Measurements from ENCODE around the gene GARIN5A.

DNA sequence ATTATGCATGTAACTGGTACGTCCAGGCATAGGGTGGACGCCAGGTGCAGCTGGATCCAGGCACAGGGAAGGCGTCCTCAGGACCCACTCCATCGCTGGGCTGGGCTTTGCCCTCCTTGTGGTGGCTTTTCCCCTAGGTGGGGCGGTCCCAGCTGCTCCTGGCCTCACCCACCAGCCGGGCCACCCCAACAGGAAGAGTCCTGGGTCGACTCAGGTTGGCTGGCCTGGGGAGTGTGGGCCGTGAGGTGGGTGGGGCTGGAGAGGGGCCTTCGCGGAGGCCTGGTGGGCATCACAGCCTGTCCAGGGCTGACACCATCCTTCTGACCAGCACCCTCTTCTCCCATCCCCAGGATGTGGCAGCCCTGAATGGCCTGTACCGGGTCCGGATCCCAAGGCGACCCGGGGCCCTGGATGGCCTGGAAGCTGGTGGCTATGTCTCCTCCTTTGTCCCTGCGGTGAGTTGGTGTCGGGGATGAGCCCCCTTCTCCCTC, 3.2 kb upstream of the GARIN5A start:
- TF ChIP-seq CTCF (IDR thresholded peaks at IDR 0.05) (no peak), POLR2A (IDR thresholded peaks at IDR 0.05) (no peak)
